ENCODE measurements around the gene RBM15.

- TF ChIP-seq, protein P1, sequence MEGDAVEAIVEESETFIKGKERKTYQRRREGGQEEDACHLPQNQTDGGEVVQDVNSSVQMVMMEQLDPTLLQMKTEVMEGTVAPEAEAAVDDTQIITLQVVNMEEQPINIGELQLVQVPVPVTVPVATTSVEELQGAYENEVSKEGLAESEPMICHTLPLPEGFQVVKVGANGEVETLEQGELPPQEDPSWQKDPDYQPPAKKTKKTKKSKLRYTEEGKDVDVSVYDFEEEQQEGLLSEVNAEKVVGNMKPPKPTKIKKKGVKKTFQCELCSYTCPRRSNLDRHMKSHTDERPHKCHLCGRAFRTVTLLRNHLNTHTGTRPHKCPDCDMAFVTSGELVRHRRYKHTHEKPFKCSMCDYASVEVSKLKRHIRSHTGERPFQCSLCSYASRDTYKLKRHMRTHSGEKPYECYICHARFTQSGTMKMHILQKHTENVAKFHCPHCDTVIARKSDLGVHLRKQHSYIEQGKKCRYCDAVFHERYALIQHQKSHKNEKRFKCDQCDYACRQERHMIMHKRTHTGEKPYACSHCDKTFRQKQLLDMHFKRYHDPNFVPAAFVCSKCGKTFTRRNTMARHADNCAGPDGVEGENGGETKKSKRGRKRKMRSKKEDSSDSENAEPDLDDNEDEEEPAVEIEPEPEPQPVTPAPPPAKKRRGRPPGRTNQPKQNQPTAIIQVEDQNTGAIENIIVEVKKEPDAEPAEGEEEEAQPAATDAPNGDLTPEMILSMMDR (IDR thresholded peaks at IDR 0.05): no peak
- no peak for TF ChIP-seq EZH2 (IDR thresholded peaks at IDR 0.05; ENCODE audit: borderline replicate concordance, insufficient read depth, low read depth, low read length, poor library complexity, severe bottlenecking)
Observed at GRCh38 chr1:110361856-110362255, 22.7 kb downstream of the RBM15 start.

Data from B cell (primary cell).